Aorta (tissue), 5 donors: Measurements from ENCODE around the gene MVK. TPM values are rescaled to one million over a fixed set of nuclear protein-coding genes. Genes with fewer than 3 reads are reported as not detected.
"Not testable (repeated sequence)": the region's sequence is repeated elsewhere in the genome, so short reads cannot be mapped to it uniquely, and the experiment has no call there.

Experiments used
- ATAC-seq: fragments of 200-7000 bp; cut with Tn5 transposase; one replicate; pipeline ENCODE4 v1.9.1; 2022; ENCODE audit warnings: moderate library complexity; ENCODE audit not compliant: low FRiP score
- DNase-seq, 2 donors: peaks; one replicate each; pipeline ENCODE4 v3.0.0-alpha.2; 2020
- H3K27ac ChIP-seq, 2 donors: one replicate each; pipeline ENCODE4 v1.5.1; 2013; ENCODE audit warnings: low read length in 2 of 2, mild to moderate bottlenecking in 2 of 2, moderate library complexity in 2 of 2, control low read depth in 1 of 2, inconsistent platforms in 1 of 2, low read depth in 1 of 2
- H3K27me3 ChIP-seq, 2 donors: one replicate each; pipeline ENCODE4 v1.6.1; 2013; ENCODE audit warnings: control low read depth in 1 of 2, low read length in 1 of 2, mild to moderate bottlenecking in 1 of 2, moderate library complexity in 1 of 2; ENCODE audit not compliant: insufficient read depth in 2 of 2, control insufficient read depth in 1 of 2
- H3K36me3 ChIP-seq, 2 donors: one replicate each; pipeline ENCODE4 v1.6.1; 2013; ENCODE audit warnings: control low read depth in 1 of 2, low read length in 1 of 2, mild to moderate bottlenecking in 1 of 2; ENCODE audit not compliant: insufficient read depth in 2 of 2, control insufficient read depth in 1 of 2
- H3K4me1 ChIP-seq, 2 donors: one replicate each; pipeline ENCODE4 v1.6.1; 2013; ENCODE audit warnings: low read length in 2 of 2, control low read depth in 1 of 2, mild to moderate bottlenecking in 1 of 2, moderate library complexity in 1 of 2; ENCODE audit not compliant: insufficient read depth in 2 of 2, control insufficient read depth in 1 of 2
- H3K4me3 ChIP-seq, 2 donors: one replicate each; pipeline ENCODE4 v1.5.1; 2013; ENCODE audit warnings: low read length in 2 of 2, control low read depth in 1 of 2, mild to moderate bottlenecking in 1 of 2
- H3K9me3 ChIP-seq: one replicate; pipeline ENCODE4 v1.6.1; 2013; ENCODE audit warnings: mild to moderate bottlenecking, low read length; ENCODE audit not compliant: control insufficient read depth
- WGBS, 2 donors: extraction: QIAGEN DNeasy Blood & Tissue Kit; methylation state at CpG; one replicate each; pipeline ENCODE4 v1.1.7; 2013; 5-methylcytosine and 5-hydroxymethylcytosine counted together
- intact Hi-C, 2 donors: fragments of 100-400 bp; cut with DNase I; formaldehyde crosslinking; loops; one replicate each; pipeline versions ENCODE4 v1.14.2 to v1.15.0; 2022
- polyA plus RNA-seq, 2 donors: library from polyadenylated mRNA; stranded (reverse); fragments of 200-250 nt; gene quantifications; one replicate each; pipeline ENCODE4 v1.2.3, GENCODE V29; 2013
- total RNA-seq, 2 donors: library from RNA; stranded (reverse); fragmentation: NEBNext Ultra II Directional; extraction: Animal tissue kit (Norgen Biotek cat#: 25700); gene quantifications; one replicate each; pipeline ENCODE4 v1.2.1, GENCODE V29; 2021
- donor health status: healthy with polysubstance abuse.
- donor health status: Bipolar disorder and iron deficiency.
- donor health status: DM: no; HTN: no; CAD: no.
- donor health status: DM: no; HTN: no; CAD: no.
- donor health status: DM: yes; HTN: yes; CAD: no.

Gene MVK
- total and polyA plus RNA-seq, 4 donors: 8.5 to 14.3 (median 12.5) TPM

GRCh38 chr12:109601557-109601956 lies 28.0 kb downstream of the MVK start:
- WGBS, 2 donors: 91 to 92% methylated on average over 8 of the region's 8 CpGs
- DNase-seq: no peak
- H3K36me3 ChIP-seq: no peaks in the 10 kb centered on the region
- H3K9me3 ChIP-seq: no peaks in the 10 kb centered on the region
- H3K4me3 ChIP-seq: no peak overlapping the region
- H3K27me3 ChIP-seq: no peaks in the 10 kb centered on the region
- H3K27ac ChIP-seq: no peak overlapping the region
- no peaks in the 10 kb centered on the region for H3K4me1 ChIP-seq
- no peak for ATAC-seq
- intact Hi-C loops: no loop called here

GRCh38 chr12:109602132-109602531 lies 28.5 kb downstream of the MVK start:
- DNase-seq, H3K4me3 ChIP-seq, H3K27ac ChIP-seq, H3K9me3 ChIP-seq, H3K36me3 ChIP-seq, intact Hi-C loops, H3K27me3 ChIP-seq, H3K4me1 ChIP-seq, ATAC-seq: not testable (repeated sequence)
- 91 to 93% methylated on average over 5 of the region's 5 CpGs for WGBS, 2 donors

GRCh38 chr12:109604132-109604585 lies 30.6 kb downstream of the MVK start:
- intact Hi-C loops: no loop called here
- Histone ChIP-seq H3K4me1 (no peaks in the 10 kb centered on the region), H3K27me3 (no peaks in the 10 kb centered on the region), H3K36me3 (no peaks in the 10 kb centered on the region), H3K9me3 (no peaks in the 10 kb centered on the region), H3K27ac (no peak overlapping the region), H3K4me3 (no peak overlapping the region)
- WGBS, 2 donors: 92 to 97% methylated on average over 3 of the region's 3 CpGs
- DNase-seq (no peak), ATAC-seq (no peak)

GRCh38 chr12:109605016-109605415 lies 31.4 kb downstream of the MVK start:
- Histone ChIP-seq H3K27ac (no peak overlapping the region), H3K9me3 (no peaks in the 10 kb centered on the region), H3K27me3 (no peaks in the 10 kb centered on the region), H3K36me3 (no peaks in the 10 kb centered on the region), H3K4me1 (no peaks in the 10 kb centered on the region), H3K4me3 (no peak overlapping the region)
- no peak for ATAC-seq
- no peak for DNase-seq
- WGBS, 2 donors: 91 to 94% methylated on average over 5 of the region's 5 CpGs
- intact Hi-C loops: no loop called here

DNA sequence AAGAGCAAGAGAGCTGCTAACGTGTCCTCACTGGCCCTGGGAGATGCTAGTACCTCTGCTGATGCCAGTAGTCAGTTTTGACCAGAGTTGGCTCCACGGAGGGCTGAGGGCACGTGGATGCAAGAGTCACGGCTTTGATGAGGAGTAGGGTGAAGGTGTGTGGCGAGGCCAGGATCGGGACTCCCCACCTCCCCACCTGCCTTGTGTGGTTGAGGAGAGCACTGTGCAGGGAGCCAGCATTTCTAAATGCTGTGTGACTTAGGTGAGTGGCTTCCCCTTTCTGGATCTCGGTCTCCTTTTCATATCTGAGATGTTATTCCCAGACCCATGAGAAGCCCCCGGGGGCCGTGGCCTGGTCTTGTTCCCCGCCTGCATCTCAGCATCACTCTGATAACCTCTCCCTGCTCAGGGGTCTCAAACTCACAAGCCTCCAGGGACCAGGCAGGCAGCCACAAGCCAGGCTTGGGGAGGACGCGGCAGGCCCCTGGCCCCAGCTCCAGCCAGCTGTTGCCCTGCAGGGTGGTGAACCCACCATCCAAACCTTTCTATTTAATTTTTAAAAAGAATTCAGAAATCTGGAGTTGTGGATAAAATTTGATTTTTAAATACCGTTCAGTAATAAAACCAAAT lies 32.1 kb downstream of the MVK start:
- no peak for ATAC-seq
- no peak overlapping the region for H3K27ac ChIP-seq
- no peak for DNase-seq
- H3K4me3 ChIP-seq: no peak overlapping the region
- WGBS, 2 donors: 88 to 90% methylated on average over 13 of the region's 13 CpGs
- H3K4me1 ChIP-seq: no peaks in the 10 kb centered on the region
- no peaks in the 10 kb centered on the region for H3K36me3 ChIP-seq
- intact Hi-C loops: no loop called here
- peaks cover 2% of the 10 kb centered on the region for H3K9me3 ChIP-seq
- no peaks in the 10 kb centered on the region for H3K27me3 ChIP-seq

GRCh38 chr12:109606320-109607028 lies 32.9 kb downstream of the MVK start:
- no peaks in the 10 kb centered on the region for H3K27me3 ChIP-seq
- no peak overlapping the region for H3K27ac ChIP-seq
- 6 to 7% methylated on average over 27 to 30 of the region's 30 CpGs for WGBS, 2 donors
- peaks cover 2% of the 10 kb centered on the region for H3K9me3 ChIP-seq
- no peak overlapping the region for H3K4me3 ChIP-seq
- ATAC-seq (no peak), DNase-seq (no peak)
- H3K36me3 ChIP-seq: no peaks in the 10 kb centered on the region
- no peaks in the 10 kb centered on the region for H3K4me1 ChIP-seq
- intact Hi-C loops: no loop called here

DNA sequence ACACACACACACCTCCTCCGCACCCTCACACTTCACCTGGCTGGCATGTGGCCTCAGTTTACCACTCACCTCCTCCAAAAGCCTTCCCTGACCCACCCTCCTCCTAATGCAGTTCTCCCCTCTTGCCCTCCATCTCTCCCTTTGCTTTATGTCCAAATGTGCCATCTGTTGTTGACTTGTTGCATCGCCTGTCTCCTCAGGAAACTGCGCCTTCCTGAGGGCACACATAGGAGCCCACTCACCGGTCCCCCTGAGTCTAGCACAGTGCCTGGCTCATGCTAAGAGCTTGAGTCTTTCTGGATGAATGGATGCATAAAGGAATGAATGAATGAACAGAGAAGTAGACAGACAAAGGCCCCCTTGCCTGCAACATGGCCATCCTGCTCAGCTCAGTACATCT lies 34.0 kb downstream of the MVK start:
- H3K27ac ChIP-seq: no peak overlapping the region
- 95 to 97% methylated on average over 4 of the region's 4 CpGs for WGBS, 2 donors
- H3K9me3 ChIP-seq: peaks cover 2% of the 10 kb centered on the region
- H3K27me3 ChIP-seq: no peaks in the 10 kb centered on the region
- no peaks in the 10 kb centered on the region for H3K4me1 ChIP-seq
- intact Hi-C loops: no loop called here
- no peak overlapping the region for H3K4me3 ChIP-seq
- DNase-seq (no peak), ATAC-seq (no peak)
- no peaks in the 10 kb centered on the region for H3K36me3 ChIP-seq

GRCh38 chr12:109608270-109608669 lies 34.7 kb downstream of the MVK start:
- peaks cover 2% of the 10 kb centered on the region for H3K9me3 ChIP-seq
- 95 to 98% methylated on average over 4 of the region's 4 CpGs for WGBS, 2 donors
- no peaks in the 10 kb centered on the region for H3K27me3 ChIP-seq
- DNase-seq (no peak), ATAC-seq (no peak)
- H3K4me3 ChIP-seq: no peak overlapping the region
- no peaks in the 10 kb centered on the region for H3K4me1 ChIP-seq
- H3K36me3 ChIP-seq: no peaks in the 10 kb centered on the region
- H3K27ac ChIP-seq: no peak overlapping the region
- intact Hi-C loops: no loop called here

GRCh38 chr12:109608793-109609192 lies 35.2 kb downstream of the MVK start:
- no peaks in the 10 kb centered on the region for H3K4me1 ChIP-seq
- H3K27me3 ChIP-seq: no peaks in the 10 kb centered on the region
- H3K27ac ChIP-seq: no peak overlapping the region
- peaks cover 2% of the 10 kb centered on the region for H3K9me3 ChIP-seq
- WGBS, 2 donors: 98 to 100% methylated on average over 3 of the region's 3 CpGs
- H3K36me3 ChIP-seq: no peaks in the 10 kb centered on the region
- intact Hi-C loops: no loop called here
- ATAC-seq (no peak), DNase-seq (no peak)
- H3K4me3 ChIP-seq: no peak overlapping the region
